HL-60/S4 treated with phorbol 12-myristate 13-acetate at 8.2 ng/mL for 4 days and 3 days (cell line): ENCODE data around the gene GSE1.

Source experiments
- in situ Hi-C: fragments of 300-500 bp; cut with MboI; formaldehyde crosslinking; loops from 2 replicates; pipeline ENCODE4 v1.15.0; 2022; ENCODE audit warnings: low sequenced_read_pairs

Gene GSE1

DNA sequence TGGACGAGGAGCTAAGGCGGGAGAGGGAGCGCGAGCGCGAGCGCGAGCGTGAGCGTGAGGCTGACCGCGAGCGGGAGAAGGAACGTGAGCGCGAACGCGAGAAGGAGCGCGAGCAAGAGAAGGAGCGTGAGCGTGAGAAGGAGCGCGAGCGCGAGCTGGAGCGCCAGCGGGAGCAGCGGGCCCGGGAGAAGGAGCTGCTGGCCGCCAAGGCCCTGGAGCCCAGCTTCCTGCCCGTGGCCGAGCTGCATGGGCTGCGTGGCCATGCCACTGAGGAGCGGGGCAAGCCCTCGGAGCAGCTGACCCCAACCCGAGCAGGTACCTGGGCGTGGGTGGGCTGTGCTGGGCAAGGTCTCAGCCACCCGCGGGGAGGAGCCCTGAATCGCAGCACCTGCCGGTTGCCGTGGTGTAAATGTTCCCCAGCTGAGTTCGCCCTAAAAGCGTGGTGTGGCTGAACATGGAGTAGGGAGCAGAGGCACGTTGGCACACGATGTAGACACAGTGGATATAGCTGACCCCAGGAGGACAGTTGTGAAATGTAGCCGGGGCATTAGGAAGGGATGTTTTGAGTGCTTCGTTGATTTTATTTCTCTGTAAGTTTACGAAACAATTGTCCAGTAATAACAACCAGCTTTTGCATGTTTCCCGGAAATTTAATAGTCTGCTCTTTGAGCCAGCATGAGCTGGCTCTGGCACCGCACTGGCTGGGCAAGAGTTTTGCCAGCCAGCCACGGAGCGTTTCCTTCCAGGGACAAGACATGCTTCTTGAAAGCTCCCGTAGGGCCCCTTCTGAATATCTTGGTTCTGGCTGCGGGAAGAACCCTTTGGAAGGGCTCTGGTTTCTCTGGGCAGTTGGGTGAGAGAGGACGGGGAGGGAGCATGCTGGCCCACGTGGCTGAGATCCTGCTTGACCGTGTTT lies 43.5 kb downstream of the GSE1 start:
- in situ Hi-C loops = no loop called here

DNA sequence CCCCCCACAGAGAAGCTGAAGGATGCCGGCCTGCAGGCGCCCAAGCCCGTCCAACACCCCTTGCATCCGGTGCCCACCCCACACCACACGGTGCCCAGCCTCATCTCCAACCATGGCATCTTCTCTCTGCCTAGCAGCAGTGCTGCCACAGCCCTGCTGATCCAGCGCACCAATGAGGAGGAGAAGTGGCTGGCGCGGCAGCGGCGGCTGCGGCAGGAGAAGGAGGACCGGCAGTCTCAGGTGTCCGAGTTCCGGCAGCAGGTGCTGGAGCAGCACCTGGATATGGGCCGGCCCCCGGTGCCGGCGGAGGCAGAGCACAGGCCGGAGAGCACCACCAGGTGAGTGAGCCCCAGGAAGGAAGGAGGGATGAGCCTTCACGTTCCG lies 44.1 kb downstream of the GSE1 start:
- in situ Hi-C loops = no loop called here

DNA sequence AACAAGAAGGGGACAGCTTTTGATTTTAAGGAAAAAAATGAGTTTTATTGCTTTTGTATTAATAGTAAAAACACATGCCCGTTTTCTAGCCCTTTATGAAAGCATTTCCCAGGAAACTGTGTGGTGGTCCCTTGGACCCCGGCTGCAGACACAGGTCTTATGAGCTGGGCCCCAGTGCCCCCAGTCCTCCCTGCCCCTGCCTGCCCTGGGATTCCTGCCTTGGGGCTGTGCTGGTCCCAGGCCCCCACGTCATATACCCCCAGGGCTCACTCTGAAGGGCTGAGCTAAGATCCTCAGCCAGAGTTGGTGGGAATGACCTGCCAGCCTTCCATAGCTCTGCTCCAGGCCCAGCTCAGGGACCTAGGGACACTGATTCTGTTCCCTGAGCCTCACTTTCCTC lies 44.9 kb downstream of the GSE1 start:
- in situ Hi-C loops = no loop called here

DNA sequence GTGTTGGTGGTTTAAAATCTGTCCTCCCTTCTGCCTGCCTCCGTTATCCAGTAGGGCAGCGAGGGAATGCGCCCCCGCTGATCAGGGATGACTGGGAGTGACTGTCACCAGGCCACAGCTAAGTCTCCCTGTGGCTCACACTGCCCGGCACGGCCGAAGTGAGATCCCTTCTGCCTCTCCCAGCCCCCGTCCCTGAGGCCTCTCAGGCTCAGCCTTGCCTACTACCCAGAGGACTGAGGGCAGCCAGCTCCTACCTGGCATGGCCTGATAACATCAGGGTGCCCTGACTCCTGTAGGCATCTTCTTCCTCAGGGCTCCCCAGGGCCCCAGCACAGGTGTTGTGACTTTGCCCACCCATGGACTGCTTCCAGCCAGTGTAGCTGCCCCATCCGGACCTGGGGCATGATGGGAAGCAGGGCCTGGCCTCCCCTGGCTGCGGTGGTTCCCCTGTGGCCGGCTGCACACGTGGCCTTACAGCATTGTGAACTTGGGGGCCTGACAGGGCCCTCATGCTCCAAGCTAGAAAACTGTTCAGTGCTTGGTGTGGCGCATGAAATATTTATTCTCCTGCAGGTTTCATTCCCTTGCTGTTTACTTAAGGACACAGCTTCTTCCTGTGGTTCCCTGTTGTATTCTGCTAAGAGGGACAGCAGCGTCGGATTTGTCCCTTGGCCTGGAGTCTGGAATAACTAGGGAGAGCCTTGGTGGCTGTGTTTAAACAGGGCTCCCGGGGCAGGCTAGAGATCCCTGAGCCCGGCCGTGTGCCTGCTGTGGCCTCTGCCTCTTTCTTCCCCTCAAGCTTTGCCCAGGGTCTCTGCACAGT lies 45.6 kb downstream of the GSE1 start:
- in situ Hi-C loops = no loop called here

GRCh38 chr16:85659336-85659735 lies 46.2 kb downstream of the GSE1 start:
- in situ Hi-C loops = no loop called here

- in situ Hi-C loops = no loop called here
Observed at GRCh38 chr16:85659805-85660511, 46.8 kb downstream of the GSE1 start.

DNA sequence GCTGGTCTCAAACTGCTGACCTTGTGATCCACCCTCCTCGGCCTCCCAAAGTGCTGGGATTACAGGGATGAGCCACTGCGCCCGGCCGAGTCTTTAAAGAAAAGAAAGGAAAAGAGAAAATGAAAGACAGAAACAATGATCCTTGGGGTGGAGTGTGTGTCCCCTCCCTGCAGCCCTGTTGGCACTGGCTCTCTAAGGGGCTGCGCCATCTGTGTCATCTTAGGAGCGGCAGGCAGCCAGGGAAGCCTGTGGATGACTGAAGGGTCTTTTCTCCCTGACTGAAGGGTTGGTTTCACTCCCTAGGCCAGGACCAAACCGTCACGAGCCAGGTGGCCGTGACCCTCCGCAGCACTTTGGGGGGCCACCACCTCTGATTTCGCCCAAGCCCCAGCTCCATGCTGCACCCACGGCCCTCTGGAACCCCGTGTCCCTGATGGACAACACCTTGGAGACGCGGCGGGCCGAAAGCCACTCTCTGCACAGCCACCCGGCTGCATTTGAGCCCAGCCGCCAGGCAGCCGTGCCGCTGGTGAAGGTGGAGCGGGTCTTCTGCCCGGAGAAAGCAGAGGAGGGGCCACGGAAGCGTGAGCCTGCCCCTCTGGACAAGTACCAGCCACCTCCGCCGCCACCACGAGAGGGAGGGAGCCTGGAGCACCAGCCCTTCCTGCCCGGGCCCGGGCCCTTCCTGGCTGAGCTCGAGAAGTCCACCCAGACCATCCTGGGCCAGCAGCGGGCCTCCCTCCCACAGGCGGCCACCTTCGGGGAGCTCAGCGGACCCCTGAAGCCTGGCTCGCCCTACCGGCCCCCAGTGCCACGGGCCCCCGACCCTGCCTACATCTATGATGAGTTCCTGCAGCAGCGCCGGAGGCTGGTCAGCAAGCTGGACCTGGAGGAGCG lies 48.0 kb downstream of the GSE1 start:
- in situ Hi-C loops = no loop called here

DNA sequence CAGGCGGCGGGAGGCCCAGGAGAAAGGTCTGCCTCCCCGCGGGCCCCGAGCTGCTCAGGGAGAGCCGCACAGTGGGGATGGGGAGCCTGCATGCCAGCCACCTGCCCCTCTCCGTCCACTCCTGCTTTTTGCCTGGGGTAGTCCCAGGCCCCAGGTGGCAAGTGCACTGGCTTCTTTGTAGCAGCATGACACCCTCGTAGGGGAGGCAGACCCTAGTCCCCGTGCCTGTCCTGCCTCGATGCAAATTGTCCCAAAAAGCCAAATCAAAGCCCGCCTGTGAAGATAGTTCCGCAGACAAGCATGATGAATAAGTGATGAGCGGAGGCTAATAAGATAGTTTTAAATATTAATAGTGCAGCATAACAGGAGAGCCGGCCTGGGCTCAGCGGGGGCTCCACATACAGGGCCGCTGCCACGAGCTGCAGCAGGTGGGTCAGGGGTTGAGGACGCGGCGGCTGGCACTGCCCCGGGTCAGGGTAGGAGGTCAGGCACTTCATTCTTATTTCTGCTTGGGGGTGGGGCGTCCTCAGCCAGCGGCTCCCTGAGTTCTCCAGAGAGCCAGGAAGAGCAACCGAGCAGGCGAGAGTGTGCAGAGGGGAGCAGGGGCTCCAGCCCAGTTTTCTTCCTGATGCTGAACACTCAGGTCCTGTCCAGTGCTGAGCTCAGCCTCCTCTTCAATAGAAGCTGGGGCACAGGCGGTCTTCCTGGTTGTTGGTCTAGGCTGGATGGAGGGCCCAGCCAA lies 48.8 kb downstream of the GSE1 start:
- in situ Hi-C loops = no loop called here

DNA sequence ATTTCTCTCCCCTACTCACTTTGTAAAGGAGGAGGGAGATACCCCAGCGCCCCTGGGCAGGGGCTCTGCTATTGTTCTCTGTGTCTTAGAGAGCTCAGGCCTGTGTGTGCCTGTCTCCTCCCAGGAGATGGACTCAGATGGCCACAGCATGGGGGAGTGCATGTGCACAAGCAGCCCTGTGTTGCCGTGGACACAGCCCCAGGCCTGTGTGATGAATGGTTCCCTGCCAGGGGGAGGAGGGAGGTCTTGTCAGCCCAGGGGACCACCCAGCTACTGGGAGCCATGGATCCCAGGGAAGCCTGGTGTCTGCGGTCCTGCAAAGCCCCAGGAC lies 49.3 kb downstream of the GSE1 start:
- in situ Hi-C loops = no loop called here

GRCh38 chr16:85662976-85663830 lies 50.1 kb downstream of the GSE1 start:
- in situ Hi-C loops = no loop called here

- in situ Hi-C loops = no loop called here
Observed at GRCh38 chr16:85663891-85664321, 50.8 kb downstream of the GSE1 start.

- in situ Hi-C loops = no loop called here
Observed at GRCh38 chr16:85664580-85665372, 51.7 kb downstream of the GSE1 start.

- in situ Hi-C loops = no loop called here
Observed at GRCh38 chr16:85665373-85665740, 52.2 kb downstream of the GSE1 start.

DNA sequence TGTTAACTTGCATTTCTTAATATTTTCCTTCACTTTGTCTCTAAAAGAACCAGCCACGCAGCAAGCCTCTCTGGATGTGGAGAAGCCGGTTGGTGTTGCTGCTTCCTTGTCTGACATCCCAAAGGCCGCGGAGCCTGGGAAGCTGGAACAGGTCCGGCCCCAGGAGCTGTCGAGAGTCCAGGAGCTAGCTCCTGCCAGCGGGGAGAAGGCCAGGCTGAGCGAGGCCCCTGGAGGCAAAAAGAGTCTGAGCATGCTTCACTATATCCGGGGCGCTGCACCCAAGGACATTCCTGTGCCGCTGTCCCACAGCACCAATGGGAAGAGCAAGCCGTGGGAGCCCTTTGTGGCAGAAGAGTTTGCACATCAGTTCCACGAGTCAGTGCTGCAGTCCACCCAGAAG lies 52.8 kb downstream of the GSE1 start:
- in situ Hi-C loops = no loop called here

DNA sequence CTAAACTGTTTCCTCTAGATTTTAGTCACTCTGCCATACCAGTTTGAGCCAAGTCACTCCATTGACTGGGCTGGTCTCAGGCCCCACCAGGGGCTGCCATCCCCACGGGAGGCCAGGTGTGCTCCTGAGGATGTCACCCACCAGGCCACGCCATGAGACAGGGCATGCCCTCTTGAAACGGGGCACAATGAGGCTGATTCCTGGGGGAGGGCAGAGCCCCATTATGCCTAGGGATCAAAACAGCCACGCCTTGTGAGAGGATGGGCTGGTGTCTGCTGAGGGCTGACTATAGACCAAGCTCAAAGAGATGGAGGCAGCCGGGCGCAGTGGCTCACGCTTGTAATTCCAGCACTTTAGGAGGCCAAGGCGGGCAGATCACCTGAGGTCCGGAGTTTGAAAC lies 54.1 kb downstream of the GSE1 start:
- in situ Hi-C loops = no loop called here

DNA sequence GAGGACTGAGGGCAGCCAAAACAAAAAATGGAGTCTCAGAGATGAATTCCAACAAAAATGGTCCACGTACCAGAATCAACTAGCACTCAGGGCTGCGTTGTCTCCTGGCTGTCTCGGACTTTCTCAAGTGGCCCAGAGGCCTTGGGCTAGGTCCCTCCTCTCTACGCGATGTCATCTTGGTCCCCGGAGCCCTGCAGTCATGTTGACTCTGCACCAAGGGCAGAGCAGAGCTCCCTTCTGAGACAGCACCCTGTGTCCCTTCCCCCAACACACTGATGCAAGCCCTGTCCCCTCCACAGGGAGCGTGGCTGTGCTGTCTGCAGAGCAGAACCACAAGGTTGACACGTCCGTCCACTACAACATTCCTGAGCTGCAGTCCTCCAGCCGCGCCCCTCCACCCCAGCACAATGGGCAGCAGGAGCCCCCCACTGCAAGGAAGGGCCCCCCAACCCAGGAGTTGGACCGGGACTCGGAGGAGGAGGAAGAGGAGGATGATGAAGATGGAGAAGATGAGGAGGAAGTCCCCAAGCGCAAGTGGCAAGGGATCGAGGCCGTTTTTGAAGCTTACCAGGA lies 54.8 kb downstream of the GSE1 start:
- in situ Hi-C loops = no loop called here

DNA sequence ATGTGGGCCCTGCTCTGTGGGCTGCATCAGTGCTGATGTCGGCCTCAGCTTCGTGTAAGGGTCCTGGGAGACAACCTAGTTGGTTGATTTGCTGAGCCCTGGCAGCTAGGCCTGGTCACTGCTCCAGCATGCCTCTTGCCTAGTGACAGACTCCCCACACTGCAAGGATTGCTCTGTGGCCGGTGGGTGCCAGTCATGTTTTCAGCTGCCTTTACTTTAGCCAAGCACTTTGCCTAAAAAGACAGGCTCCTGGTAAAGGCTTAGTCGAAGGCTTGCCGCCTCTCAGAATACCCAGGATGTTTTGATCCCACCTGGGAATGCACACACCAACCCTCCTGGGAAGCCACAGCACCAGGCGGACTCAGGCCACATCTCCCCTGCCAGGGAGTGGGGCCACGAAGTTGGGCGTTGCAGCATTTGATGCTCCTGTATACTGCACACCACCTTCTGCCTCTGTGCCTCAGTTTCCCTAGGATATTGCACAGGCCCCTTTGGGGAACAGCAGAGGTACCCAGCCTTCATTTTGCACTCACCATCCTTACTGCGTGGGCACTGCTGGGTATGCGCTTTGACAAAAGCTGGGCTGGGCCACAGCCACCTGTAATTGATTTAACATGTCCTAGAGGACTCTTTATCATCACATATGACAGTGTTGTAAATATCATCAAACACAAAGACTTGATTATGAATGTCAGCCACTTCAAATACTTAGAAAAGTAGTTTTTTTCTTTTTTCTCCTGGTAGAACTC lies 55.7 kb downstream of the GSE1 start:
- in situ Hi-C loops = no loop called here
